ENCODE measurements around the gene KBTBD2.
"Not testable (repeated sequence)": the region's sequence is repeated elsewhere in the genome, so short reads cannot be mapped to it uniquely, and the experiment has no call there.

The KBTBD2 gene

GRCh38 chr7:32910195-32910594 lies 18.6 kb upstream of the KBTBD2 start:
- DNase-seq (ENCODE audit: low spot score), result no peak
- Histone ChIP-seq H3K27ac (no peak overlapping the region), H3K4me3 (no peak overlapping the region)
- TF ChIP-seq, protein P1, sequence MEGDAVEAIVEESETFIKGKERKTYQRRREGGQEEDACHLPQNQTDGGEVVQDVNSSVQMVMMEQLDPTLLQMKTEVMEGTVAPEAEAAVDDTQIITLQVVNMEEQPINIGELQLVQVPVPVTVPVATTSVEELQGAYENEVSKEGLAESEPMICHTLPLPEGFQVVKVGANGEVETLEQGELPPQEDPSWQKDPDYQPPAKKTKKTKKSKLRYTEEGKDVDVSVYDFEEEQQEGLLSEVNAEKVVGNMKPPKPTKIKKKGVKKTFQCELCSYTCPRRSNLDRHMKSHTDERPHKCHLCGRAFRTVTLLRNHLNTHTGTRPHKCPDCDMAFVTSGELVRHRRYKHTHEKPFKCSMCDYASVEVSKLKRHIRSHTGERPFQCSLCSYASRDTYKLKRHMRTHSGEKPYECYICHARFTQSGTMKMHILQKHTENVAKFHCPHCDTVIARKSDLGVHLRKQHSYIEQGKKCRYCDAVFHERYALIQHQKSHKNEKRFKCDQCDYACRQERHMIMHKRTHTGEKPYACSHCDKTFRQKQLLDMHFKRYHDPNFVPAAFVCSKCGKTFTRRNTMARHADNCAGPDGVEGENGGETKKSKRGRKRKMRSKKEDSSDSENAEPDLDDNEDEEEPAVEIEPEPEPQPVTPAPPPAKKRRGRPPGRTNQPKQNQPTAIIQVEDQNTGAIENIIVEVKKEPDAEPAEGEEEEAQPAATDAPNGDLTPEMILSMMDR (IDR thresholded peaks at IDR 0.05), result no peak

GRCh38 chr7:32905175-32905662 lies 13.7 kb upstream of the KBTBD2 start:
- no peak overlapping the region for H3K27ac ChIP-seq
- DNase-seq (ENCODE audit: low spot score), result no peak
- H3K4me3 ChIP-seq, result peak overlapping the region; percentile 51
- TF ChIP-seq, protein P1 (IDR thresholded peaks at IDR 0.05), result no peak

GRCh38 chr7:32901629-32902028 lies 10.1 kb upstream of the KBTBD2 start:
- Histone ChIP-seq H3K27ac (no peak overlapping the region), H3K4me3 (no peak overlapping the region)
- TF ChIP-seq, protein P1 (IDR thresholded peaks at IDR 0.05), result no peak
- DNase-seq (ENCODE audit: low spot score), result no peak

DNA sequence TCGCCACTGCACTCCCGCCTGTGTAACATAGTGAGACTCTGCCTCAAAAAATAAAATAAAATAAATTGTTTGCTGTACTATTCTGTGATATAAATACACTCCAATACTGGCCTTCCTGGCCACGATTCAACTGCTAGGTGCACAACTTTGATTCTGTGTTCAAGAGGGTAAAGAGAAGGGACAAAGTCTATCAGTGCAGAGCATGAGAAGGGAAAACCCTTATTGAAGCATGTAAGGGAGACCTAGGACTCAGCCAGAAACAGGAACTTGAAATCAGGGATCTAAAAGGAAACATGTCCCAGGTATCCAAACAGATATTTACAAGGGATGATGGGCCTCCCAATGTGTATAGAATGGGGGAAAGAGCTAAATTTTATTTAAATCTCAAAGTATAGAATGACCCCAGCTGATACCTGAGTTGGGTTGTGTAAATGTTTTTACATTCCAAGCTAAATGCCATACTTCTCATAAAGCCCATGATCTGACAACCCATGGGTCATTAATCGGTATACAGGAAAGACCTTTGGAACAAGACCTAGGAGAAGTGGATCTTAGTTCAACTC lies 9.0 kb upstream of the KBTBD2 start:
- TF ChIP-seq, protein P1 (IDR thresholded peaks at IDR 0.05), result no peak
- no peak for DNase-seq (ENCODE audit: low spot score)
- no peak overlapping the region for H3K4me3 ChIP-seq
- H3K27ac ChIP-seq, result no peak overlapping the region

- not testable (repeated sequence) for H3K27ac ChIP-seq; H3K4me3 ChIP-seq; DNase-seq (ENCODE audit: low spot score)
Measured at GRCh38 chr7:32897376-32897775, 5.8 kb upstream of the KBTBD2 start.

DNA sequence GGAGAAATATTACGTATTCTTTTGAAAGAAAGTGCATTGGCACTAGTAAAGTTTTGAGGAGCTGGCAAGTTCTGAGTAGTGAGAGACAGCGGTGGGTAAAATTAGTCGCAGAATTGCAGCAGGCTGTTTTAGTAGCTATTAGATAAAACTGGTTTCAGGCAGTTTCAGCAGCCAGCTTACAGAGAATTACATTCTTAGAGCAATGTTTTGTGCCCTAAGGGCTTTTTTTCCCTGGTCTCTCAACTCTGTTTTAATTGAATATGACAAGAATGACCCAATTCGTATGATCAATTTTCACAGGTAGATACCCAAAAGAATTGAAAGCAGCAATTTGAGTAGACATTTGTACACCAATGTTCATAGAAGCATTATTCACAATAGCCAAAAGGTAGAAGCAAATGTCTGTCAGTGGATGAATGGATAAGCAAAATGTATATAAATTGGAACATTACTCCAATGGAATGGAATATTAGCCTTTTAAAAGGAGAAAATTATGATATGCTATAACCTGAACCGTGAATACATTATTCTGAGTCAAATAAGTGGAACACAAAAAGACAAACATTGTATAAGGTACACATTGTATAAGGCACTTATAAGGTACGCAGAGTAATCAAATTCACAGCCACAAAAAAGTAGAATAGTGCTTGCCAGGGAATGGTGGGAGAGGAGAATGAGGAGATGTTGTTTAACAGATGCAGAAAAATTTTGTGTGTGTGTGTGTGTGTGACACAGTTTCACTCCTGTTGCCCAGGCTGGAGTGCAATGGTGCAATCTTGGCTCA lies 5.2 kb upstream of the KBTBD2 start:
- Histone ChIP-seq H3K27ac (no peak overlapping the region), H3K4me3 (no peak overlapping the region)
- TF ChIP-seq, protein P1 (IDR thresholded peaks at IDR 0.05), result no peak
- no peak for DNase-seq (ENCODE audit: low spot score)

DNA sequence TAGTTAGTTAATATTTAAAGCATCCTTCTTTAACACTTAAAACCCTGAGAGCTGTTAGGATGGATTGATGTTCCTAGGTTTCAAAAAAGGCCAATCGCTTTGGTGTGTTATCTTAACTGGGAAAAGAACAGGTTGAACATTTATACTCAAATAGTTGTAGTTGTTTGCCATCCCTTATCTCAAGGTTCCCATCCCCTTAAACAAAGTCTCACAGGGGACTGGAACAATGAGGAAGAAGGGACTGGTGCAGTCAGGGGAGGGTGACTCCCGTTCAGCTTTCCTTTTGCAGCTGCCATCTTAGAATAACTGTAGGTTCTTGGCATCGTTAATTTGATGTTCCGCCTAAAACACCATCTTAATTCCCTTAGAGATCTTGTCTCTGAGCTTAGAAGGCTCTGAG lies 2.6 kb upstream of the KBTBD2 start:
- H3K27ac ChIP-seq, result no peak overlapping the region
- TF ChIP-seq, protein P1 (IDR thresholded peaks at IDR 0.05), result no peak
- no peak overlapping the region for H3K4me3 ChIP-seq
- no peak for DNase-seq (ENCODE audit: low spot score)

All from coronary artery (tissue), 2 donors.